Erythroblast (primary cell): ENCODE data around the gene LGR6.

Experiments
- GATA1 ChIP-seq: IDR thresholded peaks from 2 replicates; pipeline ENCODE4 v1.6.1; 2011; ENCODE audit warnings: low read depth, mild to moderate bottlenecking, control low read depth, low read length, moderate library complexity
- POLR2A ChIP-seq: IDR thresholded peaks from 2 replicates; pipeline ENCODE4 v1.6.1; 2011; ENCODE audit warnings: mild to moderate bottlenecking, low read length

DNA sequence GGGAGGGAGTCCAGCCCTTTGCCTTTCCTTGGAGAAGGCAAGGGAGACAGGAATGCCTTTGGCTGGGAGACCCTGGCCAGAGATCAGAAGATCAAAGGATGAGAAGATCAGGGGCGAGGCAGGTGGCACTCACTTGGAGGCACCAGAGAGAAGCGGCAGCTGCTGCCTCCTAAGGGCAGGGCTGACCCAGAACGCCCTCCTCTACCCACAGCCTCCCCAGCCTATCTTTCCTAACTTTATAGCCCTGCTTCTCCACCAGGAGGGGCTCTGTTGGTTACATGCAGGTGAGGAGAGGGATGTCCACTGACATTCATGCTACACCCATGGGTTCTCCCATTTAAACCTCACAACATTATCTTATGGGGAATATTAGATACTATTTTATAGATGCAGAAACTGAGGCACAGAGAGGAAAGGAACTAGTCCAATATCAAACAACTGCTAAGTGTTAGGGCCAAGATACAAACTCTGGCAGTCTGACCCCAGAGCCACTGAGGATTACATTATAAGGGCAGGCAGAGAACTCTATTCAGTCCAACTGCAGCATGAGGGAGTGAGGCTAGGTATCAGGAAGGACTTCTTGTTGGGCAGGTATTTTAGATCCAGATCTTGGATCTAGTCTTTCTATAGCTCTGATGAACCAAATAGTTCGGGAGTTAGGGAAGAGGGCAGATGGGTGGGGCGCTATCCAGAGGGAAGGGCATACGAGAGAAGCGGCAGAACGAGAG is 19.9 kb downstream of the LGR6 start:
- TF ChIP-seq POLR2A (no peak), GATA1 (no peak)
